Breast epithelium (tissue), 3 donors: ENCODE measurements around the gene NUP210L.

Experiments
- POLR2A ChIP-seq: fragments of 450-650 bp; IDR thresholded peaks from one replicate; pipeline ENCODE4 v1.6.1; 2016; ENCODE audit warnings: antibody characterized with exemption, mild to moderate bottlenecking, moderate library complexity
- POLR2AphosphoS5 ChIP-seq, 3 donors: sonication (generic); formaldehyde crosslinking; IDR thresholded peaks; one replicate each; pipeline ENCODE4 v1.6.1; 2017; ENCODE audit warnings: antibody characterized with exemption in 3 of 3
- TF ChIP-seq, protein P1 (sequence below), 3 donors: fragments of 450-650 bp; IDR thresholded peaks; one replicate each; pipeline ENCODE4 v1.5.1; 2016 to 2017; ENCODE audit warnings: antibody characterized with exemption in 3 of 3, mild to moderate bottlenecking in 3 of 3, moderate library complexity in 3 of 3

DNA sequence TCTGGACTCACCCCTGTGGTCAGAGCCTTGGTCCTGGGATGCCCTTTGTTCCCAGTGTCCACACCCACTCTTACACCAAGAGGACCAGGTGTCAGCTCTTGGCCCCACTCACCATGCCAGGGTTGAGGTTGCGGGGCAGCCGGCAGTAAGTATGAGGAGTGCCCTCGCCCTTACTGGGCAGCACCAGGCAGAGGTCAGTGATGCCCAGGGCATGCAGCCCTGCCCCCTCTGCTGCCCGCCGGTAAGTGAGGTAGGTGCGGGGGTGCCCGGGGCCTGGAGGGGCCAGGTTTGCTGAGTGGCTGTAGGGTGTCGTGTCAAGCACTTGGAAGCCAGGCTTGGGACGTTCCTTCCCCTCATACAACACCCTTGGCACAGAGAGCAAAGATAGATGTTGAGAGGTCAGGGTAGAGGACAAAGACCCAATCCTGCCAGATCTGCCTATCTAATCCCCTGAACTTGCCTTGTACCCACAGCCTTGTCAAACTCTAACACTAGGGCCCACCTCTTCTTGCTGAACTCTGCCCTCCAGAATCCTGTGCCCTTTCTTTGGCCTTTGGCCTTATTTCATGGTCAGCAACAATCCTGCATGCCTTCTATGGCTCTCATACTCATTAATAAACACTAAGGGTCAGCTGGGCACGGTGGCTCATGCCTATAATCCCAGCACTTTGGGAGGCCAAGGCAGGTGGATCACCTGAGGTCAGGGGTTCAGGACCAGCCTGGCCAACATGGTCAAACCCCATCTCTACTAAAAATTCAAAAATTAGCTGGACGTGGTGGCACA, 211.9 kb downstream of the NUP210L start:
- TF ChIP-seq, protein P1, sequence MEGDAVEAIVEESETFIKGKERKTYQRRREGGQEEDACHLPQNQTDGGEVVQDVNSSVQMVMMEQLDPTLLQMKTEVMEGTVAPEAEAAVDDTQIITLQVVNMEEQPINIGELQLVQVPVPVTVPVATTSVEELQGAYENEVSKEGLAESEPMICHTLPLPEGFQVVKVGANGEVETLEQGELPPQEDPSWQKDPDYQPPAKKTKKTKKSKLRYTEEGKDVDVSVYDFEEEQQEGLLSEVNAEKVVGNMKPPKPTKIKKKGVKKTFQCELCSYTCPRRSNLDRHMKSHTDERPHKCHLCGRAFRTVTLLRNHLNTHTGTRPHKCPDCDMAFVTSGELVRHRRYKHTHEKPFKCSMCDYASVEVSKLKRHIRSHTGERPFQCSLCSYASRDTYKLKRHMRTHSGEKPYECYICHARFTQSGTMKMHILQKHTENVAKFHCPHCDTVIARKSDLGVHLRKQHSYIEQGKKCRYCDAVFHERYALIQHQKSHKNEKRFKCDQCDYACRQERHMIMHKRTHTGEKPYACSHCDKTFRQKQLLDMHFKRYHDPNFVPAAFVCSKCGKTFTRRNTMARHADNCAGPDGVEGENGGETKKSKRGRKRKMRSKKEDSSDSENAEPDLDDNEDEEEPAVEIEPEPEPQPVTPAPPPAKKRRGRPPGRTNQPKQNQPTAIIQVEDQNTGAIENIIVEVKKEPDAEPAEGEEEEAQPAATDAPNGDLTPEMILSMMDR (IDR thresholded peaks at IDR 0.05) = no peak
- TF ChIP-seq POLR2AphosphoS5 (IDR thresholded peaks at IDR 0.05) (no peak), POLR2A (no peak)
